Measurements from ENCODE around the gene ACOX3. TPM values are rescaled to one million over a fixed set of nuclear protein-coding genes. Genes with fewer than 3 reads are reported as not detected.
A peak's percentile ranks its signal among the peaks of the same experiment; 100 is the strongest.

ACOX3 gene
- total and polyA plus RNA-seq, 9 of the 15 experiments (the other 6 are each of a cell fraction or from before 2014, with no cell fraction given) = 0.68 to 7.3 (median 3.7) TPM

DNA sequence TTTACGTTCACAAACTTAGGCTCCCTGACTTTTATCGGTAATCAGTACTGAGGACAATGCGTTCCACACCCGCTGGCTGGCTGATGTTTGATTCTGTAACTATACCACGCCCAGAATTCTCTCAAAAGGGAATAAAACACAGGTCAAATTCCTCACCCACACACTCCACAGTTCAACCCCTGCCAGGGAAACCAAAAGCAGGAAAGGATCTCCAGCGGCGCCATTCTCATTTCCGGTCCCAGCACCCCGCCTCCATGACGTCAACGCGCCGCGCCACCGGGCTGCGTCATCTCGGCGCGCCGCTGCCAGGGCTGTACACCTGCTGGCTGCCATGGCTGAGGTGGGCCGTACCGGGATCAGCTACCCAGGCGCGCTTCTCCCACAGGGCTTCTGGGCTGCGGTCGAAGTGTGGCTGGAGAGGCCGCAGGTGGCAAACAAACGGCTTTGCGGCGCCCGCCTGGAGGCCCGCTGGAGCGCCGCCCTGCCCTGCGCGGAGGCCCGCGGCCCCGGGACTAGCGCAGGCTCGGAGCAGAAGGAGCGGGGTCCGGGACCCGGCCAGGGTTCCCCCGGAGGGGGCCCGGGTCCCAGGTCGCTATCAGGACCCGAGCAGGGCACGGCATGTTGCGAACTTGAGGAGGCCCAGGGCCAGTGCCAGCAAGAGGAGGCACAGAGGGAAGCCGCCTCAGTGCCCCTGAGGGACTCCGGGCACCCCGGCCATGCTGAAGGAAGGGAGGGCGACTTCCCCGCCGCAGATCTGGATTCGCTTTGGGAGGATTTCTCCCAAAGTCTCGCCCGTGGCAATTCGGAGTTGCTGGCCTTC is at the start of gene ACOX3, which contains the start of gene TRMT44 (continued):
- TF ChIP-seq HLTF (IDR thresholded peaks at IDR 0.05) (no peak), CSDE1 (IDR thresholded peaks at IDR 0.05) (peak in 1 of 2 experiments; percentile 94; a peak in 2 of 4 replicates), L3MBTL2 (IDR thresholded peaks at IDR 0.05) (no peak), MEF2A (IDR thresholded peaks at IDR 0.05; ENCODE audit: control insufficient read depth, low read depth, low read length) (no peak), ZNF699 (CRISPR knock-in tag; IDR thresholded peaks at IDR 0.05; ENCODE audit: insufficient replicate concordance) (no peak), TARDBP (IDR thresholded peaks at IDR 0.05) (no peak), KAT7 (CRISPR knock-in tag; IDR thresholded peaks at IDR 0.05; ENCODE audit: borderline replicate concordance) (no peak), EP400 (IDR thresholded peaks at IDR 0.05) (peak; percentile 82), TOE1 (IDR thresholded peaks at IDR 0.05; ENCODE audit: borderline replicate concordance) (peak; percentile 52; the same call in 1 of the 2 replicates), TOE1 (CRISPR knock-in tag; IDR thresholded peaks at IDR 0.05; ENCODE audit: borderline replicate concordance, low read depth) (no peak), IRF2 (CRISPR knock-in tag; IDR thresholded peaks at IDR 0.05) (no peak)
- TF ChIP-seq, protein P1, sequence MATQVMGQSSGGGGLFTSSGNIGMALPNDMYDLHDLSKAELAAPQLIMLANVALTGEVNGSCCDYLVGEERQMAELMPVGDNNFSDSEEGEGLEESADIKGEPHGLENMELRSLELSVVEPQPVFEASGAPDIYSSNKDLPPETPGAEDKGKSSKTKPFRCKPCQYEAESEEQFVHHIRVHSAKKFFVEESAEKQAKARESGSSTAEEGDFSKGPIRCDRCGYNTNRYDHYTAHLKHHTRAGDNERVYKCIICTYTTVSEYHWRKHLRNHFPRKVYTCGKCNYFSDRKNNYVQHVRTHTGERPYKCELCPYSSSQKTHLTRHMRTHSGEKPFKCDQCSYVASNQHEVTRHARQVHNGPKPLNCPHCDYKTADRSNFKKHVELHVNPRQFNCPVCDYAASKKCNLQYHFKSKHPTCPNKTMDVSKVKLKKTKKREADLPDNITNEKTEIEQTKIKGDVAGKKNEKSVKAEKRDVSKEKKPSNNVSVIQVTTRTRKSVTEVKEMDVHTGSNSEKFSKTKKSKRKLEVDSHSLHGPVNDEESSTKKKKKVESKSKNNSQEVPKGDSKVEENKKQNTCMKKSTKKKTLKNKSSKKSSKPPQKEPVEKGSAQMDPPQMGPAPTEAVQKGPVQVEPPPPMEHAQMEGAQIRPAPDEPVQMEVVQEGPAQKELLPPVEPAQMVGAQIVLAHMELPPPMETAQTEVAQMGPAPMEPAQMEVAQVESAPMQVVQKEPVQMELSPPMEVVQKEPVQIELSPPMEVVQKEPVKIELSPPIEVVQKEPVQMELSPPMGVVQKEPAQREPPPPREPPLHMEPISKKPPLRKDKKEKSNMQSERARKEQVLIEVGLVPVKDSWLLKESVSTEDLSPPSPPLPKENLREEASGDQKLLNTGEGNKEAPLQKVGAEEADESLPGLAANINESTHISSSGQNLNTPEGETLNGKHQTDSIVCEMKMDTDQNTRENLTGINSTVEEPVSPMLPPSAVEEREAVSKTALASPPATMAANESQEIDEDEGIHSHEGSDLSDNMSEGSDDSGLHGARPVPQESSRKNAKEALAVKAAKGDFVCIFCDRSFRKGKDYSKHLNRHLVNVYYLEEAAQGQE (IDR thresholded peaks at IDR 0.05; ENCODE audit: borderline replicate concordance) = no peak
- TF ChIP-seq, protein P1 (CRISPR knock-in tag; IDR thresholded peaks at IDR 0.05; ENCODE audit: low read depth) = peak; percentile 60; the same call in 1 of the 2 replicates
- TF ChIP-seq, protein P2, sequence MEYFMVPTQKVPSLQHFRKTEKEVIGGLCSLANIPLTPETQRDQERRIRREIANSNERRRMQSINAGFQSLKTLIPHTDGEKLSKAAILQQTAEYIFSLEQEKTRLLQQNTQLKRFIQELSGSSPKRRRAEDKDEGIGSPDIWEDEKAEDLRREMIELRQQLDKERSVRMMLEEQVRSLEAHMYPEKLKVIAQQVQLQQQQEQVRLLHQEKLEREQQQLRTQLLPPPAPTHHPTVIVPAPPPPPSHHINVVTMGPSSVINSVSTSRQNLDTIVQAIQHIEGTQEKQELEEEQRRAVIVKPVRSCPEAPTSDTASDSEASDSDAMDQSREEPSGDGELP (CRISPR knock-in tag; IDR thresholded peaks at IDR 0.05; ENCODE audit: borderline replicate concordance) = peak; percentile 92
- TF ChIP-seq, protein P3, sequence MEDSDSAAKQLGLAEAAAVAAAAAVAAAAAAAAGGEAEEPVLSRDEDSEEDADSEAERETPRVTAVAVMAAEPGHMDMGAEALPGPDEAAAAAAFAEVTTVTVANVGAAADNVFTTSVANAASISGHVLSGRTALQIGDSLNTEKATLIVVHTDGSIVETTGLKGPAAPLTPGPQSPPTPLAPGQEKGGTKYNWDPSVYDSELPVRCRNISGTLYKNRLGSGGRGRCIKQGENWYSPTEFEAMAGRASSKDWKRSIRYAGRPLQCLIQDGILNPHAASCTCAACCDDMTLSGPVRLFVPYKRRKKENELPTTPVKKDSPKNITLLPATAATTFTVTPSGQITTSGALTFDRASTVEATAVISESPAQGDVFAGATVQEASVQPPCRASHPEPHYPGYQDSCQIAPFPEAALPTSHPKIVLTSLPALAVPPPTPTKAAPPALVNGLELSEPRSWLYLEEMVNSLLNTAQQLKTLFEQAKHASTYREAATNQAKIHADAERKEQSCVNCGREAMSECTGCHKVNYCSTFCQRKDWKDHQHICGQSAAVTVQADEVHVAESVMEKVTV (CRISPR knock-in tag; IDR thresholded peaks at IDR 0.05) = no peak
- TF ChIP-seq, protein P4, sequence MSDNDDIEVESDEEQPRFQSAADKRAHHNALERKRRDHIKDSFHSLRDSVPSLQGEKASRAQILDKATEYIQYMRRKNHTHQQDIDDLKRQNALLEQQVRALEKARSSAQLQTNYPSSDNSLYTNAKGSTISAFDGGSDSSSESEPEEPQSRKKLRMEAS (CRISPR knock-in tag; IDR thresholded peaks at IDR 0.05) = peak; percentile 61; the same call in 1 of the 2 replicates

Data from K562 (cell line).